Stimulated activated CD4-positive, alpha-beta T cell treated with anti-CD3 and anti-CD28 coated beads, TNF-alpha, amount 100 ng/mL, for 24 hours (primary cell): Measurements from ENCODE around the gene MLXIP.
"Not testable (repeated sequence)": the region's sequence is repeated elsewhere in the genome, so short reads cannot be mapped to it uniquely, and the experiment has no call there.

Experiments used
- DNase-seq, 3 experiments: peaks; one replicate each; pipeline ENCODE4 v3.0.0-alpha.2; 2020; ENCODE audit warnings: low read depth in 3 of 3

Gene MLXIP

DNA sequence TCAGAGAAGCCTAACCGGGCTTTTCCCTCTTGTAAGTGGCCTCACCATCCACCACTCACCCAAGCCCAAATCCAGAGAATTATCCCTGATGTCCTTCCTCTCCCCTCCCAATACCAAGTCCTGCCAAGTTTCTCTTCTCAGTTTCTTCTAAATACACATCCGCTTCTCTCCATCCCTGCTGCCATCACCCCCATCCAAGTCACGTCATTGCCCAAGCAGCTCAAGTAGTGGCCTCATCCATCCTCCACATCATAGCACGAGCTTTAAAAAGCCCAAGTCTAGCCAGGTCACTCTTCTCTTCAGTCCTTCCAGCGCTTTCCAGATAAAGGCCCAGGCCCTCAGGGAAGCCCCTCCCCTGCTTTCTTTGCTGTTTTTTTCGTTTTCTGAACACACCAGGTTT lies 70.1 kb downstream of the MLXIP start:
- DNase-seq: no peak

DNA sequence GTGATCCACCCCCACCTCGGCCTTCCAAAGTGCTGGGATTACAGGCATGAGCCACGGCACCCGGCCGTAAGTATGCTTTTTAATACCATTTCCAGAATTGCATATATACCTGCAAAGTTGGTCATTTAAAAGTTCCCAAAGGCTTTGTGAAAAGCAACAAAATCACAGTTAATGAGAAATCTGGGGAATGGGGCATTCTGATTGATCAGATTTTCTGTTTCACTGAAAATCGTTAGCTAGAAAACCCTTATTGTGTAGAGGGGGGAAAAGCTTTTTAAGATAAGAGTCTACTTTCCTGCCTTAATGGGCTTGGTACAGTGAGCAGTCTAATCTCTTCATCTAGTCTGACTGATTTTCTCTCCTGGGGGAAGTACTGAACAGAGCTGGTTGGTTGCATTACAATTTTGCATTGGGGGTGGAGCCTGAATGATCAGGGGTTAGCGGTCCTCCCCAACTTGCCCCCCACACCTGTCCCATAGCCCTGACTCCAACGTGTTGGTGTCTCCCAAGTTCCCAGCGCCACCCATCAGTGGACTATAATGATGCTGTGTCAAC lies 71.6 kb downstream of the MLXIP start:
- DNase-seq: no peak

DNA sequence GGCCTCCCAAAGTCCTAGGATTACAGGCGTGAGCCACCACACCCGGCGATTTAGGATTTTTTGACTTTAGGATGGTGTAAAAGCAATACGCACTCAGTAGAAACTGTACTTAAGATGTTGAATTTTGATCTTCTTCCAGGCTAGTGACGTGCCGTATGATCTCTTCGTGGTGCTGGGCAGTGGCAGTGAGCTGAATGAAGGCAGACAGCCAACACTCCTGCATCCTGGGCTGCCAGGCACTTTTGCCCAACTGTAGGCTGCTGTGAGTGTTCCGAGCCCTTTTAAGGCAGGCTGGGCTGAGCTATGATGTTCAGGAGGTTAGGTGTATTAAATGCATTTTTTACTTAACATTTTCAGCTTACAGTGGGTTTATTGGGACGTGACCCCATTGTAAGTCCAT lies 74.2 kb downstream of the MLXIP start:
- DNase-seq: no peak

DNA sequence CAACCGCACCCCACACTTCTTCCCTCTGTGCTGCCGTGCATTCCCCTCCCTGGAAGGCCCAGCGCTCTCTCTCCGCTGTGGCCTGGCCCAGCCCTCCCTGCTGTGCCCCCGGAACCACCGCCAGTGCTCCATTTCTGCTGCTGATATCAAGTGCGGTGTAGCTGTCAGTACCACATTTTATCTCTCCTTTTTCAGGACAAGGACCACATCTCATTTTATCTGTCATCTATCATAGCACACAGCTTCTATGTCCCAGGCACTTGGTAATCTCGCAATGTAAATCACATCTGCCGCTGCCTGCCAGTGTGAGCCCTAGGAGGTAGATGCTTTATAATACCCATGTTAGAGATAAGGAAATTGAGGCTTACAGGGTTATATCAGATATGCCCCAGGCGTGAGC lies 77.1 kb downstream of the MLXIP start:
- no peak for DNase-seq

DNA sequence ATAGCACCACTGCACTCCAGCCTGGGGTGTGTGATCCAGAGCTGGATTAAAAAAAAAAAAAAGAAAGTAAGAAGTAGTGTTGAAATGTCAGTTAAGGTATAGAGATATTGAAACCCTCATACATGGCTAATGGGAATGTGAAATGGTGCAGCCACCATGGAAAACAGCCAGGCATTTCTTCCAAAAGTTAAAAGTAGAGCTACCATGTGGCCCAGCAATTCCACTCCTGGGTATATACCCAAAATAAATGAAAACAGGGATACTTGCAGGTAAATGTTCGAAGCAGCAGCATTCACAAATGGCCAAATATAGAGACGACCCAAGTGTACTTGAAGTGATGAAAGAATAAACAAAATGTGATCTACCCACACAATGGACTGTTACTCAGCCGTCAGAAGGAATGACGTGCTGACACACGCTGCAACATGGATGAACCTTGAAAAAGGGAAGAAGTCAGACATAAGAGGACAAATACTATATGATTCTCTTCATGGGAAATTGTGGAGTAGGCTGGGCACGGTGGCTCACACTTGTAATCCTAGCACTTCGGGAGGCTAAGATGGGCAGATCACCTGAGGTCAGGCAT lies 80.2 kb downstream of the MLXIP start:
- DNase-seq: no peak

DNA sequence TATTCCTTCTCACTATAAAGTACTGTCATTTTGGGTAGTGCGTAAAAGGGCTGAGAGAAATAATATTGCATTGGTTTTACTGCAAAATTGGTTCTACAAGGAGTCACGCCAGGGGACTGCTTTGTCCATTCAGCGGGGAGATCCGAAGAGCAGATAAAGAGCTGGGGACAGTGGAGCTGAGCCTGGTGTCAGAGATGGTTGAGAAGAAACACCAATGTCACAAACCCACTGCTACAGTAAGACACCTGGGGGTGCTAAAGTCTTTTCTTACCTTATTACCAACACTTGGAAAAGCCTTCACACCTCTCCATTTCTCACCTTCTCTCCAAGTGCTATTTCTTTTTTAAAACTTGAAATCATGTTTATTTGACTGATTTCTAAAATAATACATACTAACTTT lies 81.3 kb downstream of the MLXIP start:
- no peak for DNase-seq

DNA sequence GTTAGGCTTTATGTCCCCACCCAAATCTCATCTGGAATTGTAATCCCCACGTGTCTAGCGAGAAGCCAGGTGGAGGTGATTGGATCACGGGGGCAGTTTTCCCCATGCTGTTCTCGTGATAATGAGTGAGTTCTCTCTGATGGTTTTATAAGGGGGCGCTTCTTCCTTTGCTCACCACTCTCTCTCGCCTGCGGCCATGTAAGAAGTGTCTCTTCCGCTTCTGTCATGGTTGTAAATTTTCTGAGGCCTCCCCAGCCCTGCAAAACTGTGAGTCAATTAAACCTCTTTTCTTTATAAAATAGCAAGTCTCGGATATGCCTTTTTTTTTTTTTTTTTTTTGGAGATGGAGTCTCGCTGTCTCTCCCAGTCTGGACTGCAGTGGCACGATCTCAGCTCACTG lies 82.2 kb downstream of the MLXIP start:
- no peak for DNase-seq

DNA sequence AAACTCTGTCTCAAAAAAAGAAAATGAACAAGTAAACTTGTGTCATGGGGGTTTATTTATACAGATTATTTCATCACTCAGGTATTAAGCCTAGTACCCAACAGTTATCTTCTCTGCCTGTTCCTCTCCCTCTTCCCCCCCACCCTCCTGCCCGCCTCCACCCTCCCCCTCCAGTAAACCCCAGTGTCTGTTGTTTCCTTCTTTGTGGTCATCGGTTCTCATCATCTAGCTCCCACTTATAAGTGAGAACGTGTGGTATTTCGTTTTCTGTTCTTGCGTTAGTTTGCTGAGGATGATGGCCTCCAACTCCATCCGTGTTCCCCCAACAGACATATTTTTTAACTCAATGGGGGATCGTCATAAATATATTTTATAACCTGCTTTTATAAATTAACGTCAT lies 83.1 kb downstream of the MLXIP start:
- no peak for DNase-seq

DNA sequence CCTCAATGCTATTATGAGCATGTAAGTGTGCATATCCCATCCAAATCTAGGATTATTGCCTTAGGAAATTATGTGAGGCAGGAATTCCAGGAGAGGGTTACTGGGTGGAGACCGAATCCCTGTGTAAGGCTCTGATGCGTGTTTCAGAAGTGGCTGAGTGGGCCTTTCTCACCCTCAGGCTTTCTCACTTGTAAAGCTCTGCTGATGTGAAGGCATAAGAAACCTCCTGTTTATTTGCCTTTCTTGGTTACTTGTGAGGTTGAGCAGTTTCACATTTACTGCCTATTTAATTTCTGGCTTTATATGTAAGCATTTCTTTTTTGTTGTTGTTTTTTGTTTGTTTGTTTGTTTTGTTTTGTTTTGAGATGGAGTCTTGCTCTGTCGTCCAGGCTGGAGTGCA lies 84.4 kb downstream of the MLXIP start:
- no peak for DNase-seq

DNA sequence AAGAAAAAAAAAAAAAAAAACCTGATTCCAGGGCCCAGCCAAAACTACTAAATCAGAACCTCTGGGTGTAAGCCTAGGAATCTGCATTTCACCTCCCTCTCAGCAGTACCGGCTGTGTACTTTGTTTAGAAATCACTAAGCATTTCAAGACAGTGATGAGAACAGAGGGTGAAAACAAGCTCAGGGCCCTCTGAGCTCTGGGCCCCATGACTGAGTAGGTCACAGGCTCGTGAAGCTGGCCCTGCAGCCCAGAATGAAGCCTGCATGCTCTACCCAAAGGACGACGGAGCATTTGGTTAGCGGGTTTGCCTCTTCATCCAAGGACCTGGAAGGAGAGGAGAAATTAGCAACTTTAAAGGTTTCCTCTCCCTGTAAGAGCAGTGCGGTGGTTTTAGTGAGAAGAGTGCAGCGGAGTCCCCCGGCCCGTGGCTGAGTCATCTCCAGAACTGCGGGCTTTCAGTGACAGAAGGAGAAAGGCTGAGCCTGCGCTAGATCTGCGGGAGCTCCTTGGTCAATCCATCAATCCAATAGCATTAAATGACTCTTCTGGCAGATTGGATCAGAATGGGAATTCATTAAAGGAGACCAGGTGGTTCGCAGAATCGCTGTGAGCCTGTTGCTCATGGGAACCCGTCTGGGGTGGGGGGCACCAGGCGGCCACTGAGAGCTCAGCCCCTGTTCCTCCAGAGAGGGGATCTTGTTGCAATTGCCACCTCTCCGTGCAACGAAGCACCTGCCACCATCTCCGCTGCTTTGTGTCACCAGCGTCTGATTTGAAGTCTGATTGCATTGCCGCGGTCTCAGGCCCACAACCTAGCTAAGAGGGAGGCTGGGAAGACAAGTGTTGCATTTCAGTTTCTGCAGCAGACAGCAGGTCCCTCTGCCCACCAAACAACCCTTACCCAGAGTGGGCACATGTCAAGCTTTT lies 88.1 kb downstream of the MLXIP start:
- peak in 2 of 3 experiments; percentile 10 to 57 for DNase-seq

DNA sequence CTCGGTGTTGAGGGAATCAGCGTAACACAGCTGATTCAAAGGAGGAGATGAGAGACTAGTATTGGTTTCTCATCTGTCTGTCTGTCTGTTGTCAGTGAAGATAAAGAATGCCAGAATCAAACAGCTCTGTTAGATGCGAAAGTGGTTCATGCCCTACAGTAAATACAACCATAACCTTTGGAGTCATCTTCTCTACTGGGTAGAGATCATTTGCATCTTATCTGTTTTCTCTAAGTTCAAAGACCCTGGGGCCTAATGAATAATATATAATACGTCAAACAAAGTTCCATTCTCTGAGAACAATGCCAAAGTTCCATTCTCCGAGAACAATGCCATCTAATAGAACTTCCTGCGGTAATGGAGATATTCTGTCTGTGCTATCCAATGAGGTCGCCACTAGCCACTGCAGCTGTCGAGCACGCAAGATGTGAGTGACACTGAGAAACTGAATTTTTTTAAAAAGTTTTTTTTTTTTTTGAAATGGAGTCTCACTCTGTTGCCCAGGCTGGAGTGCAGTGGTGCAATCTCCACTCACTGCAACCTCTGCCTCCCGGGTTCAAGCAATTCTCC lies 88.9 kb downstream of the MLXIP start:
- DNase-seq: no peak

DNA sequence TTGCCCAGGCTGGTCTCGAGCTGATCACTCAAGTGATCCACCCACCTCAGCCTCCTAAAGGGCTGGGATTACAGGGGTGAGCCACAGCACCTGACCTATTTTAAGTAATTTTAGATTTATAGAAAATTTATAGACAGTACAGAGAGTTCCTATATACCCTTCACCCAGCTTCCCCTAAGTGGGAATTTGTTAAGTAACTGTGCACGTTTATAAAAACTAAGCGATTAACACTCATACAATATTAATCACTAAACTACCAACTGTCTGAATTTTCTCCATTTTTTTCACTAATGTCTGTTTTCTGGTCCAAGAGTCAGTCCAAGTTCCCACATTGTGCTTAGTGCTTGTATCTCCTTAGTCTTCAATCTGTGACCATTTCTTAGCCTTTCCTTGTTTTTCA lies 89.9 kb downstream of the MLXIP start:
- DNase-seq: no peak

DNA sequence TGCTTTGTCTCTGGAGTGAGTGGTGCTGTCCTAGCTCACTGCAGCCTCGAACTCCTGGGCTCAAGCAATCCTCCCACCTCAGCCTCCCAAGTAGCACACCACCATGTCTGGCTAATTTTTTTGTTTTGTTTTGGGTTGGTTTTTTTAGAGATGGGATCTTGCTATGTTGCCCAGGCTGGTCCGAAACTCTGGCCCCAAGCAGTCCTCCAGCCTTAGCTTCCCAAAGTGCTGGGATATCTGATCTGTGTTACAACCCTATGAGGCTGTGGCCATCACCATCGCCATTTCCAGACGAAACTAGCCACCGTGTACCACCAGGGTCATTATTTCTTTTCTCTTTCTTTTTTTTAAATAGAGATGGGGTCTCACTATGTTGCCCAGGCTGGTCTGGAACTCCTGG lies 92.8 kb downstream of the MLXIP start:
- no peak for DNase-seq

DNA sequence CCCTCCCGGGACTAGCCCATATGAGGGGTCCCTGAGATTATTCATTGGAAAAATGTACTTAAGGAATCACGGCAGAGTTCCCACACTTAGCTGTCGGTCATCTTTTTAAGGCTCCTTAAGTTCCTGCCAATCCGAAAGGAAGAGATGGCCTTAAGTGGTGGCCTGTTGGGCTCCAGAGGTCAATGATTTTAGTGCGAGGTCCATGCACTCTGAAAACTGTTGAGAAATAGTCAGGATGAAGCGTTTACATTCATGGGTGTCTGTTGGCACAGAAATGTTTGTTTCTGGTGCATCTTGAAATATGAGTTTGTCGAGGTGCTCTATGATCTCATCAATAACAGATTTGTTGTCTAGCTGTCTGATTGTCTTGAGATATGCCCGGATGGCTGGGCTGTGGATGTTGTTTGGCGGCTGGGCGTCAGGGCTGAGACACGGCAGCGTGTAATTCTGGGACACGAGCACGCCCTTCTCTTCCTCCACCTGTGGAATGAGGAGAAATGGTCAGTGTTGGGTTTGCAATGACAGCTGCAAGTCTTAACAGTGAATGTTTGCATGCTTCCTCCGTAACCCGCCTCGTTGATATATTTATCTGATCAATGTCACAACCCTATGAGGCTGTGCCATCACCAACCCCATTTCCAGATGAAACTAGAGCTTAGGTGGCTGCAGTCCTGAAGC lies 93.8 kb downstream of the MLXIP start:
- no peak for DNase-seq

DNA sequence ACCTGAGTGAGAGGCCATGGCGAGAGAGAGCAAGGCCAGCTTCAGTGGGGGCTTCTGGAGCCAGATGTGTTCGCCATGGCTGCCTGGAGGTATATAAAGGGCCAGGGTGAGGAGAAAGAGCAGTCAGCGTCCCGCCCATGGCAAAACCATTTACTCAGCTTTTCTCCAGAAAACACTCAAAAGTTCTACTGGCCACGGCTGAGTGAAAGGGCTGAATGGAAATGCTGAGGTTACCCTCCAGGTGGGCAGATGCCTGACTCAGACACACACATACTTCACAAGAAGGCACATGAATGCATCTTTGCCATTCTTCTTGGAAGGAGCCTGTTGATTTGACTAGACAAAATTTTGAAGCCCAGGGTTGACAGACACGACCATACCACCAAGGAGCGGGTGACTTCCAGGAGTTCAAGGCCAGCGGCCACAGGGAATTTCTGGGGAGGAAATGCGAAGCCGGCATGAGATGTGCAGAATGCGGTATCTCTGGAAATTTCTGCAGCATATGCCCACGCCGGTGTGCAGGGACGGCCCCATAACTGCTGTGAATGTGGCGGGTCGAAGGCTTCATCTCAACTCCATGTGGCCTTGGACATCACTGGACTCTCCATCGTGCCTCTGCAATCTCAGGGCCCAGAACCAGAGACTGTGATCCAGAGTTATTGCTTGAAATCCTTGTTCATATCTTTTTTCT lies 95.7 kb downstream of the MLXIP start, which contains the start of gene IL31:
Gene IL31, minus strand, starts transcription at position 67 of the 691 bp plus-strand sequence. Its CDS starts 49 bp downstream, at position 18.
- peak in 1 of 3 experiments; percentile 39 for DNase-seq

DNA sequence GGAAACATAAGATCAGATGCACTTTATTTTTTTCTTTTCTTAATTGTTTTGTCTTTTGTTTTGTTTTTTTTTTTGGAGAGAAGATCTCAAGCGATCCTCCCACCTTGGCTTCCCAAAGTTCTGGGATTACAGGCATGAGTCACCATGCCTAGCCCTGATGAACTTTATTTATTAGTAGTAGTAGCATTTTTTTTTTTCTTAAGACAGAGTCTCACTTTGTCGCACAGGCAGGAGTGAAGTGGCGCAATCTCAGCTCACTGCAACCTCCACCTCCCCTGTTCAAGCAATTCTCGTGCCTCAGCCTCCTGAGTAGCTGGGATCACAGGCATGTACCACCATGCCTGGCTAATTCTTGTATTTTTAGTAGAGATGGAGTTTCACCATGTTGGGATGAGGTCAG lies 97.9 kb downstream of the MLXIP start:
- not testable (repeated sequence) for DNase-seq

DNA sequence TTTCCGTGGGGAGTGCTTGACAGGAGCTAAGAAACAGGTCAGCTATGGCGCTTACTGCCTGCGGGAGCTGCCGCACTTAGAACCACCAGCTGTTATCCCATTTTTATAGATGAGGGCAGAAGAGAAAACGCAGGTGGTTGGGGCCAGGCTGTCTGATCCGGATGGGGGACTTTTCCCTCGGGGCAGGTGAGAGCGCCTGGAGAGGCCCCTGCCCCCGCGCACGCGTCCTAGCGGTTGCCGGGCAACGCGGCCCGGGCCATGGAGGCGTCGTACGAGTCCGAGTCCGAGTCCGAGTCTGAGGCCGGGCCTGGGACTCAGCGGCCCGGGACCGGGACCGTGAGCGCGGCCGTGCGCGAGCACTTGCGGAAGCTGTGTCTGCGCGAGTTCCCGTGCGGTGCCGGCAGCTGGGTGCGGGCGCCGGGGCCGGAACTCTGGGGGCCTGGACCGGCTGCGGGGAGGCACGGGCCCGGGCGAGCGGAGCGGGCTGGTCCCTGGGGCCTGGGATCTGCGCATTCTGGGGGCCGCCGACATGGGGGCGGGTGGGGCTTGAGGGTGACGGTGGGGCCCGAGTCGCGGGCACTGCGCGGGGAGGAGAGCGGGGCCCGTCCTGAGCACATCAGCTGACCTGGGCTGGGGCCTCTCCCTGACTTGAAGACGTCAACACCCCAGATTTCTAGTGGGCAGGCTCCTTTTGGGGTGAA lies 104.5 kb downstream of the MLXIP start, which contains the start of gene LRRC43:
Gene LRRC43, plus strand, starts transcription at position 237 of the 701 bp plus-strand sequence. Its CDS starts 22 bp downstream, at position 259.
- DNase-seq: no peak

DNA sequence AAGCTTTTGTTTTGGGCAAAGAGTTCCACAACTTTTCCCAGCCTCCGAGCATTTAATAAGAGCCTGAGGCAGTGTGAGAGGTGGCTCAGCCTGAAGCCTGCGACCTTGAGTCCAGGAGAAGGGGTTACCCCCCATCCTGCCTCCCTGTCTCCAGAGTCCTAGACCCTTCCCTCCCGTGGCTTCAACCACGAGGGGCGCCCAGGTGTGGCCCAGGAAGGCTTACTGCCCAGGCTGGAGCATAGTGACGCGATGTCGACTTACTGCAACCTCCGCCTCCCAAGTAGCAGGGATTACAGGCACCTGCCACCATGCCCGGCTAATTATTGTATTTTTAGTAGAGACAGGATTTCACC lies 105.0 kb downstream of the MLXIP start:
- DNase-seq: no peak

DNA sequence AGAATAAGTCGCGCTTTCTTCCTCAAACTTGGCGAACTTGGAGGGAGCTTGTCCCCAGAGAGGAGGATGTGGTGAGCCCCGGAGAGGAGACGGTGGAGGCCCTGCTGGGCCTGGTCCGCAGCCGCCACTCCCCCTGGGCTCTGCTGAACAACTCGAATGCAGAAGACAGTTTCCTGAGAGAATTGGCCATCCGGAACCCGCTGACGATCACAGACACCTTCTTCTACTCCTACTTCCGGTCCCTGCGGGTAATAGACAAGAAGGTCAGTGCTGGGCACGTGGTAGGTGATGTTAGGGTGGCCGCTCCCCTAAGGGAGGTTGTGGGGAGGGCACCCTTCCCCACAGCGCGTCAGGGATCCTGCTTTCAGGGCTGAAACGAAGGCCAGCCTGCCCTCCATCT lies 106.0 kb downstream of the MLXIP start:
- DNase-seq: no peak

DNA sequence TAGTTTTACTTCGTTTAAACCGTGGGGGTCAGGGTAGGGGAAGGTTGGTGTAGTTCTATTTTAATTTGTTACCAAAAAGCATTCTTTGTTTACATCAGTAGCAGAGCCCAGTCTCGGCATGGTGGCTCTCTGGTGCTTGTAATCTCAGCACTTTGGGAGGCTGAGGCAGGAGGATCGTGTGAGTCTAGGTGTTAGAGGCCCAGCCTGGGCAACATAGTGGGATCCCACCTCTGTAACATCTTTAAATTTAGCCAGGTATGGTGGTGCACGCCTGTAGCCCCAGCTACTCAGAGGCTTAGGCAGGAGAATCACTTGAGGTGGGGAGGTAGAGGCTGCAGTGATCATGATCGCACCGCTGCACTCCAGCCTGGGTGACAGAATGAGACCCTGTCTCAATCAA lies 106.5 kb downstream of the MLXIP start:
- DNase-seq: no peak
